GM18507 (cell line): Measurements from ENCODE around the gene MIS12.

Experiments used
- DNase-seq: peaks from one replicate; pipeline ENCODE4 v3.0.0; 2011; ENCODE audit warnings: low read depth; ENCODE audit not compliant: insufficient read length; ENCODE audit errors: extremely low spot score
- FAIRE-seq: peaks from 2 replicates; lab custom pipeline; 2011; peaks lifted over from hg19 to GRCh38; lab: Jason Lieb, UNC

Gene MIS12

DNA sequence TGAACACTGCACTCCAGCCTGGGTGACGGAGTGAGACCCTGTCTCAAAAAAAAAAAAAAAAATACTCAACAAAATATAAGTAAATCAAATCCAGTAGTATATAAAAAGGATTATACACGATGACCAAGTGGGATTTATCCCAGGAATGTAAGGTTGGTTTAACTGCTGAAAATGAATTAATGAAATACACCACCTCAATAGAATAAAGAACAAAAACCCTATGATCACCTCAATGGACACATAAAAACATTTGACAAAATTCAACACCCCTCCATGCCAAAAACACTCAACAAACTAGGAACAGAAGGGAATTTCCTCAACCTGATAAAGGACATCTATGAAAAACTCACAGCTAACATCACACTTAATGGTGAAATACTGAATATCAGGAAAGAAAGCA is 6.6 kb downstream of the MIS12 start:
- DNase-seq (no peak), FAIRE-seq (no peak)

DNA sequence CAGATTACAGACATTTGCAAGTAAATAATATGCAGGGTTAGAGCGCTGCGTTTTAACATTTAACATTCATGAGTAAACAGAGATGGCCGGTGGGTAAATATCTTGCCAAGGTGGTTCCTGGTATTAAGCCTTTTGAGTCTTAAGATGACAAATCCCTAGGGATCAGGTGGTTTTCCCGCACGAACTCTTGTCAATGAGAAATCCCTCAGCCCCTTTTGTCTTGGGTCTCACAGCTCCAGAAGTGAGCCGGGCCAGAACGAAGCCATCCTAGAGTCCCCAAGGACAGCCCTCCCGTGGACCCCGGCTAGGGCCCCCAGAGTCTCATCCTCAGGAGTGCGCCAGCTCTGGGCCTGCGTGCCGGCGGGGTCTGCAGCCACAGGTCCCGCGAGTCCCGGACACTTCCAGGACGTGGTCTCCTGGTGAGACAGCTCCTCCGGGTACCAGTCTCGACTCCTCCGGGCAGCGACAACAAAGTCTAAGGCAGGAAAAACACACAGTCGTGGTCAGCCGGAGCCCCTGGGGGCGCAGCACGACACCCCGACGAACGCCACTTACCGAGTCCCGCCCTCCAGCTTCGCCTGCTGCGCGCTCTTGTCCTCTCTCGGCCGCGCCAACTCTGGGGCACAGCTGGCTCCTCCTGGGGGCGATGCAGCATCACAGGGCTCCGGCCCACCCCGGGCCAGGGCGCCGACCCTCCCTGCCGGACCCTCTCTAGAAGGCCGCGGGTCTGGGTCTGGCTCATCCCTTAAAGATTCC is 13.3 kb downstream of the MIS12 start:
- no peak for DNase-seq
- FAIRE-seq: no peak

DNA sequence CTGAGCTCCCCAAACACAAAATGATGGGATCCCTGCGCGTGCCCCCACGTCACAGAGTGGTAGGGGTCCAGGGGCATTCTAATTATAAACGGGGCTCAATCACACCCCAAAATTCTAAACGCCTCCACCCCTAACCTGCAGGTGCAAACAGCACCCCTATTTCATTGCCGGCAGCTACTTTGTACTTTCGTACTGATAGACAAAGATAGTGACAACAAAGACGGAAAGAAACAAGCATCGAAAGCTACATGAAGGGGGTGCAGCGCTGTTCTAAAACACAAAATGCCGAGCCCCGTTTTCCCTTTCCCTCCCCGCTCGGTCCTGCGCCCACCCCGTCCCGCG is 13.9 kb downstream of the MIS12 start:
- FAIRE-seq (no peak), DNase-seq (no peak)

DNA sequence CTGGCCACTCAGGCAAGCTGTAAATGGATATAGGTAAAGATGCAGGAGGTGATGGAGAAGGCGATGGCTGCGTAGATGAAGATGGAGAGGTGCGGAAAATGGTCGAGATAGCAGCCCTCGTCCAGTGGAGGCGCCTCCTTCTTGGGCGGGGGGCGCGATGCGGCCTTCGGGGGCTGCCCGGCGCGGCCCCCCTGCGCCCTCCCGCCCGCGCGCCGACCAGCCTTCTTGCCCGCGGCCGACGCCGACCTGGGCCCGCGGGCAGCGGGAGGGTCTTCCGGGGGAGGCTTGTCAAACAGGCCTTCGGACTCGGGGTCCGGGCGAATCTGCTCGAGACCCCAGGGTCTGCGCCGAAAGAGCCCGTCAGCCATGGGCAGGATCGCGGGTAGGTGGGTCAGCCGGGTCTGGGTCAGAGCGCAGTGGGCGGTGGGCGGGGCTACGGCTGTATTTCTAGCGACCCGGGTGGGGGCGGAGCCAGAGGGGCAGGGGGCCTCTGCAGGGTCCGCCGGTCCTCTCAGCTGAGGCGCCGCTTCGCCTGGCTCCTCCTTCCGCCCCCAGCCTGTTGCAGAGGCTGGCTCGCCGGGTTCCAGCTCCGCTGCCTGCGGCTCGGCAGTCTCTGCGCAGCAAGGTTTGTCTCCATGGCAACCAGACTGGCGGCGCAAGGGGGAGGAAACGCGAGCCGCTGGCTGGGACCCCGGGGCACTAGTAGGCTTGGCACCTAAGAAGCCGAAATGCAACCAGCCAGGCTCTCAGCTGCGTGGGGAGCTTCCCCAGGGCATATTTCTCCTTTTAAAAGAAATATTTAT is 14.4 kb downstream of the MIS12 start:
- DNase-seq (peak; percentile 62), FAIRE-seq (peak; percentile 52)

DNA sequence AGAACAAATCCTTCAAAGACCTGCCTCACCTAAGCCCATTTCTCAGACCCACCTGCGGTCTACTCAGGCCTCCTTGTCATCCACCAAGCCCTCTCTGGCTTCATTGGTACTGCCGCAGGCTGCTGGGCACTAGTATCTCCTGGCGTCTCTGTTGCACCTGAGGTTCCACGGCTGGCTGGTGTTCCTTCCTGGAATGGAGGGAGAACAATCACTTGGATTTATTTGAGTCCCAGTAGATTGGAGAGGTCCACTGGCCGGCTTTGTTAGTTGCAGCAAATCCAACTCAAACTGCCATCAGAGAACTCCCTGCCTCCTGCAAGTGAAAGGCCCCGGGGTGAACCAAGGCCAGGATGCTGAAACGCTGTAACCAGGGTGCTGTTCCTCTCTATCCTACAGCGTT is 15.3 kb downstream of the MIS12 start:
- DNase-seq (no peak), FAIRE-seq (no peak)

DNA sequence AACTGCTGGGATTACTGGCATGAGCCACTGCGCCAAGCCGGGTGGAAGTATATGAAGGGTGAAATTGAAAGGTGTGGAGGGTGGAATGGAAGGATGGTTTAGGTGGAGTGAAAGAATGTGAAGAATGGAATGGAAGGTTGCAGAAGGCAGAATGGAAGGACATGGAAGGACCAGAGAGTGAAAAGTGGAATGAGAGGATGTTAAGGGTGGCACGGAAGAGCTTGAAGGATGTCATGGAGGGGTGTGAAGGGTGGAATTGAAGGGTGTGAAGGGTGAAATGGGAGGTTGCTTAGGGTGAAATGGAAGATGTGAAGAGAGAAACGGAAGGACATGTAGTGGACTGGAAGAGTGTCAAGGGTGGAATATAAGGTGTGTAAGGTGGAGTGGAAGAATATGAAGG is 16.2 kb downstream of the MIS12 start:
- no peak for FAIRE-seq
- DNase-seq: no peak

DNA sequence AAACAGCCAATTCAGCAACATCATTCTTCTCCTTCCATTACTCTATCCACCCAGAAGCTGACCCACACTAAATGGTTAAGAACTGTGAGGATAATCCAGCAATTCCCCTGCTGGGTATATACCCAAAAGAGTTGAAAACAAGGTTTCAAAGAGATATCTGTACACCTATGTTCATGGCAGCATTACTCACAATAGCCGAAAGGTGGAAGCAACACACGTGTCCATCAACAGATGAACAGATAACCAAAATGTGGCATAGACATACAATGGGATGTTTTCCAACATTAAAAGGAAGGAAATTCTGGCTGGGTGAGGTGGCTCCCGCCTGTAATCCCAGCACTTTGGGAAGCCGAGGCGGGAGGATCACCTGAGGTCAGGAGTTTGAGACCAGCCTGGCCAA is 19.9 kb downstream of the MIS12 start:
- FAIRE-seq: no peak
- DNase-seq: no peak

DNA sequence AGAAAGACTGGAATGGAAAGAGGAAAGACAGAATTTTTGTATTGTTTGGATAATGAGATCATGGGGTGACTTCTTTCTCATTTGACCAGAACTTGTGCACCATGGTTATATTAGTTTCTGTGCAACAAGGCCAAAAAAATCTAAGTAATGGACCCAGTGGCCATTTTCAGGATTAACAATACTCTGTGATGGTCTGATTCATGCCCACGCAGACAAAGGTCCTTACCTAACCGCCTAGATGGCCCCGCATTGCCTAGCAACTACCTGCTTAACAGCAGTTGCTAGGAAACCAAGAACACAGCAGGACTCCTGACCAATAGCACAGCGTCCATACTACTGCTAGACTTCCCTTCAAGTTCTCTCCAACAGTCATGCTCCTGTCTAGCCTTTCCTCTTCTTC is 22.4 kb downstream of the MIS12 start:
- FAIRE-seq (no peak), DNase-seq (no peak)

DNA sequence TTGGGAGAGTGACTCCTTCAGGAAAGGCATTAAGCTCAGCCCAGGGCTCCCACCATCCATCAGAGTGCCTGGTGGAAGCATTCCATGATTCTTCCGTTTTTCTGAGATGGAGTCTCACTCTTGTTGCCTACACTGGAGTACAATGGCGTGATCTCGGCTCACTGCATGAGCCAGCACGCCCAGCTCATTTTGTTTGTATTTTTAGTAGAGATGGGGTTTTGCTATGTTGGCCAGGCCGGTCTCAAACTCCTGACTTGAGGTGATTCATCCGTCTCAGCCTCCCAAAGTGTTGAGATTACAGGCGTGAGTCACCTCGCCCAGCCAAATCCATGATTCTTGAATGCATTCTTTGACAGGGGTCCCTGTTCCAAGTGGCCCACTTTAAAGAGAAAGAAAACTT is 23.1 kb downstream of the MIS12 start:
- no peak for FAIRE-seq

DNA sequence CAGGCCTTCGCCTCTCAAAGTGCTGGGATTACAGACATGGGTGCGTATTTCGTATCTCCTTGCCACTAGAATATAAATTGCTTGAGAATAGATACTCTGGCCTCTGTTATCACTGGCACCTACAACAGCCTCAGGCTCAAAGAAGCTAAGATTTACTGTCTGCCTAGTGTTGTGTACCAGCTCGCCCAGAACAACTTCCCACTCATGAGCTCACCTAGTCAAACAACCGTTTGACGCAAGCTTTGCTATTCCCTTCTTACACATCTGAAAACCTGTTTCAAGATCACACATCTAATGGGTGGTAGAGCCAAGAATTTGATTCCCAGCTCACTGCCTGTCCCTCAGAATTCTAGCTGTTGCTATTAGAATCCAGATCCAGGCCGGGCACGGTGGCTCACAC is 24.4 kb downstream of the MIS12 start:
- no peak for FAIRE-seq

More for the DNA sequence above, 23.1 kb downstream of the MIS12 start:
- no peak for DNase-seq

DNA sequence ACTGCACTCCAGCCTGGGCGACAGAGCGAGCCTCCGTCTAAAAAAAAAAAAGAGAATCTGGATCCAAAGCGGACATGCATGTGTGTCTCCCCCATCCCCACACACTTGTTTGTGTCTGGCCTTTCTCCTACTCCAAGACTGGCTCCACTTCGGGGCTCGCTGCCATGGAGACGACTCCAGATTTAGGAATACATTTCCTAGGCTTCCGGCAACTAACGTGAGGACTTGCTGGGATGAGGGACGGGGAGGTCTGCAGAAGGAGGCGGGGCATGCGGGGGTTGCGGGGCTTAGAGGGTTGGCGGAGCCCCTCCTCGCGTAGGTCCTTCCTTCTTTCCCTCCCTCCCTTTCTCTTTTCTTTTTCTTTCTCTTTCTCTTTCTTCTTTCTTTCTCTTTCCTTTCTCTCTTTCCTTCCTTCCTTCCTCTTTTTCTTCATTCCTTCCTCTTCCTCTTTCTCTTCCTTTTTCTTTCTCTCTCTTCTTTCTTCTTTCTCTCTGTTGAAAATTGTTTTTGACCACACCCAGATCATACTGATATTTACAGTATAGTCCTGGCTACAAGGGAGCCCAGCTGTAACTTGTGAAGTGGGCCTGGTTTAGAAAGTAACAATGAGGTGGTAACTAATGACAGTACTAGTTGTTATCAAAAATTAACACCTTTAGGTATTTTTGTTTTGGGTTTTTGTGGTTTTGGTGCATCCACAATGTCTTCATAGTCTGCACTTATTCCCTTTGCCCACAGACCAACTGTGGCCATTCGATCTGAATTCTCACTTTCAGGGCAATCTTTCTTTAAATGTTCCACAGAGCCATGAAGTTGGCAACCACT is 25.2 kb downstream of the MIS12 start:
- no peak for FAIRE-seq
- DNase-seq: no peak

More for the DNA sequence above, 24.4 kb downstream of the MIS12 start:
- DNase-seq: no peak

DNA sequence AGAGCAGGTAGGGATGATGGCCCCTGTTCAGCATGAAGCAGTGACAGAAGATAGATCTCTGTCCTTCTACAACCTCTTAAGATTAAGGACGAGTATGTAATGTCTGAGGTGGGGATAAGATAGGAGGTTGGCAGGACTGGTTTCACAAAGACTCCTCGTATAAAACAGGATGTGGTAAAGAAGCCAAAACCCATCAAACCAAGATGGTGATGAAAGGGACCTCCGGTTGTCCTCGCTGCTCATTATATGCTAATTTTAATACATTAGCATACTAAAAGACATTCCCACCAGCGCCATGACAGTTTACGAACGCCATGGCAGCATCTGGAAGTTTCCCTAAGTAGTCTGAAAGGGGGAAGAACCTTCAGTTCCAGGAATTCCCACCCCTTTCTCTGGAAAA is 27.3 kb downstream of the MIS12 start:
- FAIRE-seq: no peak
- DNase-seq: no peak

DNA sequence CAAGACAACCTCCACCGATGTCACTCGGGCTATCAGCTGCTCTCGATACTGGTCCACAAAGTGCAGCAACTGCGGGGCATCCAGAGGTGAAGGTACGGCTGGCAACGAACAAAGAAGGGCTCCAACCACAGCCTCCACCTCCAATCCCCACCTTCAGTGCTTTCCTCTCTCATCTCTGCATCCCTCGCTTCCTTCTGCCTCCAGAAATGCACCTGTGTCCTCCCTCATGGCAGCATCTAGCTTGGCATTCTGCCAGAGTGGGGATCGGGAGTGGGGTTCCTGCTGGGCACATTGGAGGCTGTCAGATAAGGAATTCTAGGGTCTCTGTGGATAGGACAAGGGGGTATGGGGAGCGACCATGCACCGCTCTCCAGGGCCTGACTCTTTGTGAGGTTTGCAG is 28.6 kb downstream of the MIS12 start:
- DNase-seq: no peak
- no peak for FAIRE-seq

DNA sequence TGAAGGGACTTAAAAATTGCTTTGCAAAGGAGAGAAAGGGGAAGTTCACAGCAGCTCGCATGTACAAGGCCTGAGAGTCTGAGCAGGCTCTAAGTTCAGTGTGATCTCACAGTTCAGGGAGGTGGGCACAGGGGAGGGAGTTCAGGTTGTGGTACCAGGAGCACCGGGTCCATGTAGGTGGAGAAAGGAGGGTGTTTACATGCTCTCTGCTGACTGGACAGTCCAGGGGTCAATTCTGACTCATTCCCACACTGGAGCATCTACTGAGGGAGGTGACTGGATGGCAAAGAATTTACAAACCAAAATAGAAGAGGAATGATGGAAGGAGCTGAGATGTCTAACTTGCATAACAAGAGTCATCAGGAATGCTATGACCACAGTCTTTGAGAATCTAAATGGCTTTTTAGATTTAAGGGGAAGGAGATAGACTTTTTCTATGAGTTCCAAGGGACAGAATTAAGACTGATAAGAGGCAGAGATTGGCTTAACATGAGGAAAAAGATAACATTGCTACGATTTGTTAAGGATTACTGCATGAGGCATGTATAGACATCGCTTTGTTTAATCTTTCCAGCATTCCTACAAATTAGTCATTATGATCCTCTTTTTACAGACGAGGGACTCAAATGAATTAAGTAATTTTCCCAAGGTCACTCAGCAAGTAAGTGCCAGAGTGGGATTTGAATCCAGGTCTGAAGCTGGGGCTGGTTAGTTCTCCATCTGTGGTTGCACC is 29.9 kb downstream of the MIS12 start:
- no peak for FAIRE-seq
- no peak for DNase-seq

DNA sequence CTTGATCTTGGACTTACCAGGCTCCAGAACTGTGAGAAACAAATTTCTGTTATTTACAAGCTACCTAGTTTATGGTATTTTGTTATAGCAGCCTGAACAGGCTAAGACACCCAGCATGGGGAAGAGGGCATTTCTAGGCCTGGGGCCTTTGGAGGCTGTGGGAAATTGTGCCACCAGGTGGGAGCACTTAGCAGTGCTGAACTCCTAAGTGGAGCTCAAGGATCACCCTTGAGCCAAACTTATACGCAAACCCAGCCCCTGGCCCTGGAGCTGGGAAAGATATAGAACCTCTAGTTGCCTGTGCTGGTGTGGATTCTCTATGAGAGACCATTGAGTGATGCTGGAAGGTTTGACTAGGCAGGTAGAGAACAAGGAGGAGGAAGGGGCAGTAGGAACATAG is 36.1 kb downstream of the MIS12 start:
- no peak for FAIRE-seq

DNA sequence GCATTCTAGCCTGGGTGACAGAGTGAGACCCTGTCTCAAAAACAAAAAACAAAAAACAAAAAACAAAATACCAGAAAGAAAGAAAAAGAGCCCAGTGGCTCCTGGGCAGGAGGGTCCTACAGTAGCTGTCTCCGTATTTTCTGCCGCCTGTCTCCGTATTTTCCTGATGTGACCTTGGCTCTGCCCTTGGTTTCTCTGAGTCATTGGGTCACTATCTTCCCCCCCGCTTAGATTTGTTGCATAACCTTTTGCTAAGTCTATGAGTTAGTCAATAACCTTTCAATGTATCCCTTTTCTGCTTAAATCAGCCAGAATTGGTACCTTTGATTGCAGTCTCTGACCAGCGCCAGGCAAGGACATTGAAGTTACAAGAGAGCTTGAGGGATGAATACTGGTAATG is 36.9 kb downstream of the MIS12 start:
- DNase-seq (no peak), FAIRE-seq (no peak)

More for the DNA sequence above, 36.1 kb downstream of the MIS12 start:
- no peak for DNase-seq

DNA sequence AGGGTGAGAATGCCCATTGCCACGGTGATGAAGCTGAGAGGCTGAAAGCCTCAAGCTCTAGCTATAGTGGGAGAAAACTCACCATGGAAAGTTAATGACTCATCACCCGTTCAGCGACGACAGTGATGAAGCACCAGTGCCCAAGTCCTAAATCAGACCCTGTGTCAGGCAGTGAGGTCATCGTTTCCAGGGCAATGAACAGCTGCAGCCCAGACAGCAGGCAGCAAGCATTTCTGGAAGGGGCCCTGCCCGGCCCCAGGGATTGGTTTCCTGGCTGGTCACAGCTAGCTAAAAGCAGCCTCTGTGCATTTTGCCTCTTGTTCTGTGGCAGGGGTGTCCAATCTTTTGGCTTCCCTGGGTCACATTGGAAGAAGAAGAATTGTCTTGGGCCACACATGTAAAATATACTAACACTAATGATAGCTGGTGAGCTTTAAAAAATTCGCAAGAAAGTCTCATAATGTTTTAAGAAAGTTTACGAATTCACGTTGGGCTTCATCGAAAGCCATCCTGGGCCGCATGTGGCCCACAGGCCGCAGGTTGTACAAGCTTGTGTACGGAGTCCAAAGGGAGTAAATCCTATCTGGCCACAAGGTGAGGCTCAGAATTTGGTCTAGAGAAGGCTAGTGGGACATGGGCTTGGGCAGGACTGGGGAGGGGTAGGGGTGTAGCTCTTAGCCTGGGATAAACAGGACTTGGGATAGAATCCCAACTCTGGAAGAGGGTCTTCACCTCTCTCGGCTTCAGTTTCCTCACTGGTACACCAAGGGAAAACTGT is 40.6 kb downstream of the MIS12 start:
- DNase-seq: no peak
- FAIRE-seq: peak; percentile 48

DNA sequence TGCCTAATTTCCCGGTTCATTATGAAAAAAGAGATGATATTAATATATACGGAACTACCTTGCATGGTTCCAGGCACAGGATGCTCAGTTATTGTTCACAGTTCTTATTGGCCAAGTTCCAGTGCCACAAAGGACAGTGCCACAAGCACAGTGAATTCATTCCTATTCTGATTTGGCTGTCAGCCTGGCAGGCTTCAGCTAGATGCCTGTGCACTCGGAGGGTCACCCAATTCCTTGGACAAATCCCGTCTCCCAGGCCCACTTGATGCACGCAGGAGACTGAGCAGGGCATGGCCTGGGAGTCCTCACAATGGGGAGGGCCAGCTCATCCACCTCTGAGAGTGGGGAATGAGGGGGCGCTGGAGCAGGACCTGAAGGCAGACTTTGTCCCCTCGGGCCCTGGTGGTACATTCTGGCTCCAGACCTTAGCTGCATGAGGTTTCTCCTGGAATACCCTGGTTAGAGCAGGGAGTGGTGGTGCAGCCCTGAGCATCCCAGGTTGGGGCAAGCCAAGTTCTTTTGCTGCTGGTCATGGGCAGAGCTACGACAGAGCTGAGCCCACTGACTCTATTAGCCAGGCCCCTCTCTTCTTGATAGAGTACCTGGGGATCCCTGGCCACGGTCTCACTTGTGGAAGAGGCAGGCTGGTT is 41.4 kb downstream of the MIS12 start:
- FAIRE-seq (no peak), DNase-seq (no peak)
